Kidney (tissue), 14 donors: ENCODE results near the gene HDLBP. TPM values are rescaled to one million over a fixed set of nuclear protein-coding genes. Genes with fewer than 3 reads are reported as not detected.
"Not testable (repeated sequence)": the region's sequence is repeated elsewhere in the genome, so short reads cannot be mapped to it uniquely, and the experiment has no call there.

ENCODE experiments used
- DNase-seq, 5 donors: peaks; one replicate each; pipeline ENCODE4 v3.0.0-alpha.2; 2013 to 2020
- FAIRE-seq: peaks from 2 replicates; lab custom pipeline; 2012; peaks lifted over from hg19 to GRCh38; lab: Jason Lieb, UNC
- H3K27ac ChIP-seq, 2 donors: one replicate each; pipeline ENCODE4 v1.7.0; 2013; ENCODE audit warnings: low read depth in 2 of 2, low read length in 2 of 2, inconsistent platforms in 1 of 2
- H3K27me3 ChIP-seq: one replicate; pipeline ENCODE4 v1.7.1; 2013; ENCODE audit warnings: low read length, inconsistent platforms; ENCODE audit not compliant: control insufficient read depth, insufficient read depth
- H3K36me3 ChIP-seq, 3 donors: one replicate each; pipeline versions ENCODE4 v1.7.0 to v1.7.1; 2013; ENCODE audit warnings: low read length in 3 of 3, control low read depth in 1 of 3, inconsistent platforms in 1 of 3; ENCODE audit not compliant: insufficient read depth in 3 of 3, control insufficient read depth in 2 of 3
- H3K4me1 ChIP-seq, 3 donors: one replicate each; pipeline versions ENCODE4 v1.7.0 to v1.7.1; 2013; ENCODE audit warnings: low read length in 3 of 3, inconsistent platforms in 1 of 3, low read depth in 1 of 3; ENCODE audit not compliant: control insufficient read depth in 2 of 3, insufficient read depth in 2 of 3
- H3K4me3 ChIP-seq, 3 donors: one replicate each; pipeline versions ENCODE4 v1.7.0 to v1.8.1; 2013; ENCODE audit warnings: low read length in 3 of 3, control low read depth in 1 of 3, inconsistent platforms in 1 of 3
- H3K9ac ChIP-seq, 3 donors: one replicate each; pipeline versions ENCODE4 v1.7.0 to v1.7.1; 2013; ENCODE audit warnings: low read length in 3 of 3, control low read depth in 1 of 3, inconsistent platforms in 1 of 3
- H3K9me3 ChIP-seq, 3 donors: one replicate each; pipeline versions ENCODE4 v1.7.0 to v1.7.1; 2013; ENCODE audit warnings: low read length in 3 of 3, control low read depth in 1 of 3, inconsistent platforms in 1 of 3; ENCODE audit not compliant: control insufficient read depth in 2 of 3, insufficient read depth in 1 of 3
- CTCF ChIP-seq: IDR thresholded peaks from 3 replicates; pipeline ENCODE4 v1.5.1; 2012; ENCODE audit warnings: mild to moderate bottlenecking, moderate library complexity, borderline replicate concordance; ENCODE audit not compliant: insufficient read depth; ENCODE audit errors: extremely low read depth
- intact Hi-C: fragments of 100-400 bp; cut with DNase I; formaldehyde crosslinking; loops from one replicate; pipeline ENCODE4 v1.11.1; 2022
- polyA plus RNA-seq: library from polyadenylated mRNA; stranded (reverse); fragments of 350-450 nt; fragmentation: Illumina TruSeq; extraction: RNeasy Lipid Tissue Mini Kit (QIAGEN cat#74804); gene quantifications from one replicate; pipeline ENCODE4 v1.2.3, GENCODE V29; 2014; ENCODE audit warnings: low read depth, low replicate concordance; ENCODE audit not compliant: insufficient read depth
- total RNA-seq: library from RNA; stranded (reverse); fragmentation: NEBNext Ultra II Directional; extraction: Animal tissue kit (Norgen Biotek cat#: 25700); gene quantifications from one replicate; pipeline ENCODE4 v1.2.1, GENCODE V29; 2021
- donor health status: control.
- donor health status: control.
- donor health status: control.
- donor health status: control.
- donor health status: control.
- donor health status: DM: yes; HTN: yes; CAD: no.
- donor health status: Normal renal cell carcinoma (clear cell type).

The HDLBP gene
- total and polyA plus RNA-seq, 2 donors from 2014 or later: 256 to 356 TPM

- Histone ChIP-seq H3K4me1 (no peaks in the 10 kb centered on the region), H3K9me3 (no peaks in the 10 kb centered on the region), H3K9ac (no peak overlapping the region), H3K27ac (no peak overlapping the region), H3K27me3 (no peaks in the 10 kb centered on the region), H3K4me3 (no peak overlapping the region), H3K36me3 (no peaks in the 10 kb centered on the region)
- DNase-seq: no peak
- no peak for FAIRE-seq
- intact Hi-C loops: no loop called here
- no peak for TF ChIP-seq CTCF
These were observed 20.0 kb downstream of the HDLBP start for GRCh38 chr2:241295326-241296095.

GRCh38 chr2:241293378-241293797 lies 22.1 kb downstream of the HDLBP start:
- intact Hi-C loops: not testable (repeated sequence)

GRCh38 chr2:241291977-241292376 lies 23.5 kb downstream of the HDLBP start:
- Histone ChIP-seq H3K9me3 (no peaks in the 10 kb centered on the region), H3K4me3 (no peak overlapping the region), H3K9ac (no peak overlapping the region), H3K36me3 (no peaks in the 10 kb centered on the region), H3K27ac (no peak overlapping the region), H3K27me3 (no peaks in the 10 kb centered on the region), H3K4me1 (no peaks in the 10 kb centered on the region)
- FAIRE-seq (no peak), DNase-seq (no peak)
- intact Hi-C loops: no loop called here
- TF ChIP-seq CTCF: no peak

More at GRCh38 chr2:241293378-241293797, 22.1 kb downstream of the HDLBP start:
- not testable (repeated sequence) for H3K4me1 ChIP-seq, H3K9ac ChIP-seq, FAIRE-seq, DNase-seq, H3K27ac ChIP-seq, H3K27me3 ChIP-seq, H3K4me3 ChIP-seq, H3K9me3 ChIP-seq, H3K36me3 ChIP-seq

- TF ChIP-seq CTCF: no peak
- no peak overlapping the region for H3K9ac ChIP-seq
- H3K36me3 ChIP-seq: no peaks in the 10 kb centered on the region
- H3K27me3 ChIP-seq: no peaks in the 10 kb centered on the region
- no peaks in the 10 kb centered on the region for H3K4me1 ChIP-seq
- no peak overlapping the region for H3K4me3 ChIP-seq
- H3K9me3 ChIP-seq: no peaks in the 10 kb centered on the region
- FAIRE-seq (no peak), DNase-seq (no peak)
- H3K27ac ChIP-seq: no peak overlapping the region
- intact Hi-C loops: no loop called here
These were observed 24.3 kb downstream of the HDLBP start for GRCh38 chr2:241291153-241291552.
